ENCODE results near the gene KCNH2. TPM values are rescaled to one million over a fixed set of nuclear protein-coding genes. Genes with fewer than 3 reads are reported as not detected.
"Not testable (repeated sequence)": the region's sequence is repeated elsewhere in the genome, so short reads cannot be mapped to it uniquely, and the experiment has no call there.

Gene KCNH2, protein sequence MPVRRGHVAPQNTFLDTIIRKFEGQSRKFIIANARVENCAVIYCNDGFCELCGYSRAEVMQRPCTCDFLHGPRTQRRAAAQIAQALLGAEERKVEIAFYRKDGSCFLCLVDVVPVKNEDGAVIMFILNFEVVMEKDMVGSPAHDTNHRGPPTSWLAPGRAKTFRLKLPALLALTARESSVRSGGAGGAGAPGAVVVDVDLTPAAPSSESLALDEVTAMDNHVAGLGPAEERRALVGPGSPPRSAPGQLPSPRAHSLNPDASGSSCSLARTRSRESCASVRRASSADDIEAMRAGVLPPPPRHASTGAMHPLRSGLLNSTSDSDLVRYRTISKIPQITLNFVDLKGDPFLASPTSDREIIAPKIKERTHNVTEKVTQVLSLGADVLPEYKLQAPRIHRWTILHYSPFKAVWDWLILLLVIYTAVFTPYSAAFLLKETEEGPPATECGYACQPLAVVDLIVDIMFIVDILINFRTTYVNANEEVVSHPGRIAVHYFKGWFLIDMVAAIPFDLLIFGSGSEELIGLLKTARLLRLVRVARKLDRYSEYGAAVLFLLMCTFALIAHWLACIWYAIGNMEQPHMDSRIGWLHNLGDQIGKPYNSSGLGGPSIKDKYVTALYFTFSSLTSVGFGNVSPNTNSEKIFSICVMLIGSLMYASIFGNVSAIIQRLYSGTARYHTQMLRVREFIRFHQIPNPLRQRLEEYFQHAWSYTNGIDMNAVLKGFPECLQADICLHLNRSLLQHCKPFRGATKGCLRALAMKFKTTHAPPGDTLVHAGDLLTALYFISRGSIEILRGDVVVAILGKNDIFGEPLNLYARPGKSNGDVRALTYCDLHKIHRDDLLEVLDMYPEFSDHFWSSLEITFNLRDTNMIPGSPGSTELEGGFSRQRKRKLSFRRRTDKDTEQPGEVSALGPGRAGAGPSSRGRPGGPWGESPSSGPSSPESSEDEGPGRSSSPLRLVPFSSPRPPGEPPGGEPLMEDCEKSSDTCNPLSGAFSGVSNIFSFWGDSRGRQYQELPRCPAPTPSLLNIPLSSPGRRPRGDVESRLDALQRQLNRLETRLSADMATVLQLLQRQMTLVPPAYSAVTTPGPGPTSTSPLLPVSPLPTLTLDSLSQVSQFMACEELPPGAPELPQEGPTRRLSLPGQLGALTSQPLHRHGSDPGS
- total RNA-seq (2014; rRNA removed; shearing (Covaris generic); ENCODE audit: low replicate concordance), result 8.4 and 9.1 TPM in 2 replicates

DNA sequence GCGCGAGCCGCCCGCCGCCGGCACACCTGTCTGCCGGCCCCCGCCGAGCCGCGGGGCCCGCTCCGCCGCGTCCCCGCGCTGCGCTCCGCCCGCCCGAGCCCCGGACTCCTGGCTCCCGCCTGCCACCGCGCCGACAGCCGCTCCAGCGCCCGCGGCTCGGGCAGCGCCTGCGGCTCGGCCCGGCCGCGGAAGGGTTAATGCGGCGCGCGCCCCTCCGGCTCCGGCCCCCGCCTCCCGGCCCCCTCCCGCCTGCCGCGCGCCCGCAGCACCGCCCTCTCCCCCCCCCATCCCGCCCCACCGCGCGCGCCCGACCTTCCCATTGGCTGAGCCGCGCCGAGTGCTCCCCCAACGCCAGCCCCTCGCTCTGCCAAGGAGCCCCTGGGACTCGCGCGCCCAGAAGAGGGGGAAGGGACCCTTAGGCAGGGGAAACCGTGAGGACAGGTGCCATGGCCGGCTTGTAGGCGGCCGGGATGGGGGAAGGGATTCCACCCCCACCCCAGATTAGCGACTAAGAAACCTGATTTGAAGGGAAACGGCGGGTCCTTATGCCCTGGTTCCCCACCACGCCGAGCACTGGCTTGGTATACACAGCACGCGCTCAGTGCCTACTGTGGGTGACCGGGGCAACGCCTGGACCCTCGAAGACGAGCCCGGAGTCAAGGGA lies at the start of gene KCNH2:
Gene KCNH2, minus strand, starts transcription at position 196 of the 664 bp plus-strand sequence. CDS start 408 bp downstream, outside the sequence.
- DNase-seq (ENCODE audit: low read depth), result peak; percentile 50
- in situ Hi-C loops (cut with HindIII; ENCODE audit: low pct_unique_long_range_greater_than_20kb, low sequenced_read_pairs), result no loop called here

GRCh38 chr7:151027728-151028130 lies 49.6 kb upstream of the KCNH2 start:
- in situ Hi-C loops (cut with HindIII; ENCODE audit: low pct_unique_long_range_greater_than_20kb, low sequenced_read_pairs); DNase-seq (ENCODE audit: low read depth): not testable (repeated sequence)

DNA sequence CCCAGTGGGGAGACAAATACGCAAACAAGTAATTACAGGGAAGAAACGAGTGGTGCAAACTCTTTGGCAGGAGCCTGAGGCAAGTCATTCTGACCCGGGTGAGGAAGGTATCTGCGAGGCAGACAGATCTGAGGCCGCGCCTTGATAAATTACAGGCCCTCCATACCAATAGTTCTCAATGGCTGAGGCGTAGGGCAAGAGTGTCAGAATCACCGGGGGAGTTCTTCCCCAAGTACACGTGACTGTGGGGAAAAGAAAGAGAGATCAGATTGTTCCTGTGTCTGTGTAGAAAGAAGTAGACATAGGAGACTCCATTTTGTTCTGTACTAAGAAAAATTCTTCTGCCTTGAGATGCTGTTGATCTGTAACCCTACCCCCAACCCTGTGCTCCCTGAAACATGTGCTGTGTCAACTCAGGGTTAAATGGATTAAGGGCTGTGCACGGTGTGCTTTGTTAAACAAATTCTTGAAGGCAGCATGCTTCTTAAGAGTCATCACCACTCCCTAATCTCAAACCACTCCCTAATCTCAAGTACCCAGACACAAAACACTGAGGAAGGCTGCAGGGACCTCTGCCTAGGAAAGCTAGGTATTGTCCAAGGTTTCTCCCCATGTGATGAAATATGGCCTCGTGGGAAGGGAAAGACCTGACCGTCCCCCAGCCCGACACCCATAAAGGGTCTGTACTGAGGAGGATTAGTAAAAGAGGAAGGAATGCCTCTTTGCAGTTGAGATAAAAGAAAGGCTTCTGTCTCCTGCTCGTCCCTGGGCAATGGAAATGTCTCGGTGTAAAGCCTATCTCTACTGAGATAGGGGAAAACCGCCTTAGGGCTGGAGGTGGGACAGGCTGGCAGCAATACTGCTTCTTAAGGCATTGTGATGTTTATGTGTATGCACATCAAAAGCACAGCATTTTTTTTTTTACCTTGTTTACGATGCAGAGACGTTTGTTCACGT lies 48.9 kb upstream of the KCNH2 start:
- in situ Hi-C loops (cut with HindIII; ENCODE audit: low pct_unique_long_range_greater_than_20kb, low sequenced_read_pairs); DNase-seq (ENCODE audit: low read depth): not testable (repeated sequence)

- DNase-seq (ENCODE audit: low read depth), result no peak
- in situ Hi-C loops (cut with HindIII; ENCODE audit: low pct_unique_long_range_greater_than_20kb, low sequenced_read_pairs), result no loop called here
These were observed 48.0 kb upstream of the KCNH2 start for GRCh38 chr7:151025924-151026671.

- in situ Hi-C loops (cut with HindIII; ENCODE audit: low pct_unique_long_range_greater_than_20kb, low sequenced_read_pairs), result no loop called here
These were observed 46.4 kb upstream of the KCNH2 start, which contains the start of gene ATG9B for GRCh38 chr7:151024435-151025056. TSS of gene ATG9B (minus strand) at chr7:151024494. CDS start at chr7:151024423, 71 bp downstream.

GRCh38 chr7:151023232-151023631 lies 45.1 kb upstream of the KCNH2 start:
- in situ Hi-C loops (cut with HindIII; ENCODE audit: low pct_unique_long_range_greater_than_20kb, low sequenced_read_pairs), result no loop called here
- no peak for DNase-seq (ENCODE audit: low read depth)

More at GRCh38 chr7:151024435-151025056, 46.4 kb upstream of the KCNH2 start, which contains the start of gene ATG9B:
- DNase-seq (ENCODE audit: low read depth), result peak; percentile 62

GRCh38 chr7:151020231-151020630 lies 42.1 kb upstream of the KCNH2 start:
- in situ Hi-C loops (cut with HindIII; ENCODE audit: low pct_unique_long_range_greater_than_20kb, low sequenced_read_pairs), result no loop called here

GRCh38 chr7:151019130-151019447 lies 41.0 kb upstream of the KCNH2 start:
- DNase-seq (ENCODE audit: low read depth), result no peak
- in situ Hi-C loops (cut with HindIII; ENCODE audit: low pct_unique_long_range_greater_than_20kb, low sequenced_read_pairs), result no loop called here

More at GRCh38 chr7:151020231-151020630, 42.1 kb upstream of the KCNH2 start:
- DNase-seq (ENCODE audit: low read depth), result no peak

- in situ Hi-C loops (cut with HindIII; ENCODE audit: low pct_unique_long_range_greater_than_20kb, low sequenced_read_pairs), result no loop called here
- DNase-seq (ENCODE audit: low read depth), result no peak
These were observed 40.5 kb upstream of the KCNH2 start for GRCh38 chr7:151018421-151019129.

GRCh38 chr7:151017953-151018420 lies 39.9 kb upstream of the KCNH2 start:
- in situ Hi-C loops (cut with HindIII; ENCODE audit: low pct_unique_long_range_greater_than_20kb, low sequenced_read_pairs), result no loop called here
- DNase-seq (ENCODE audit: low read depth), result peak; percentile 39

GRCh38 chr7:151017370-151017952 lies 39.3 kb upstream of the KCNH2 start:
- no peak for DNase-seq (ENCODE audit: low read depth)
- in situ Hi-C loops (cut with HindIII; ENCODE audit: low pct_unique_long_range_greater_than_20kb, low sequenced_read_pairs), result no loop called here

GRCh38 chr7:151016942-151017341 lies 38.8 kb upstream of the KCNH2 start:
- no peak for DNase-seq (ENCODE audit: low read depth)
- in situ Hi-C loops (cut with HindIII; ENCODE audit: low pct_unique_long_range_greater_than_20kb, low sequenced_read_pairs), result no loop called here

DNA sequence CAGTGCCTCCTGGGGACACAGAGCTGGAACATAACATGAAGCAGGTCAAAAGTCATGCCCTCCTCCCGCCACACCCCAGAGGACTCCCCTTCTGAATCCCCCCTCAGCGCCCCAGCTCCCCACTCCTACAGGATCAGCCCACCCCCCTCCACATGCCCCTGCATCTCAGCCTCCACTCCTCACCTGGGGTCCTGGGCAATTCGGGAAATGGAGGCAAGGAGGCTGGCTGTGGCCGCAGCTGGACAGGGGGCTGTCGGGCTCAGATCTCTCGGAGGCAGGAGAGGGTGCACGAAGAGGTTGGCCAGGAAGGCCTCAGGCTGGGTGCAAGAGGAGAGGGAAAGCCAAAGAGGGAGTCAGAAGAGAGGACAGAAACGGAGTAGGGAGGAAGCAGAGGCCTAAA lies 38.4 kb upstream of the KCNH2 start:
- in situ Hi-C loops (cut with HindIII; ENCODE audit: low pct_unique_long_range_greater_than_20kb, low sequenced_read_pairs), result no loop called here

GRCh38 chr7:151015967-151016366 lies 37.8 kb upstream of the KCNH2 start:
- DNase-seq (ENCODE audit: low read depth), result no peak
- in situ Hi-C loops (cut with HindIII; ENCODE audit: low pct_unique_long_range_greater_than_20kb, low sequenced_read_pairs), result no loop called here

More for the DNA sequence above, 38.4 kb upstream of the KCNH2 start:
- no peak for DNase-seq (ENCODE audit: low read depth)

DNA sequence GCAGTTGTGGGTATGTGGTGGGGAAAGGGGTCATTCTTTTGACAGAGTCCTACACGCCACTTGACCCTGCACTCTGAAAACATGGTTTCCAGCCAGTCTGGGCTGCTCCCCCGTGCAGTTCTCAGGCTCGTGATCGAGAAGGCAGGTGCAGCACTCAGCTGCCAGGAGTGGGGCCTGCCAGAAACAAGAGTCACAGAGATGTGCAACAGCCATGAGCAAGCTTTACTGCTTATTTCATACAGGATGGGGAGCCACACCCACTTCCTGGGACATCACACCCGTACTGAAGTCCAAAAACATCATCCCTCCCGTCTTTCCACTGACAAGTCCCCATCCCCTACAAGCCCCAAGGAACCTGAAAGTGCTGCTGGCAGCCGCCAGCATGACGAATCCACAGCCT lies 36.8 kb upstream of the KCNH2 start:
- DNase-seq (ENCODE audit: low read depth), result no peak
- in situ Hi-C loops (cut with HindIII; ENCODE audit: low pct_unique_long_range_greater_than_20kb, low sequenced_read_pairs), result no loop called here
